Endothelial cell of umbilical vein (primary cell): ENCODE measurements around the gene C4orf17. TPM values are rescaled to one million over a fixed set of nuclear protein-coding genes. Genes with fewer than 3 reads are reported as not detected.

Source experiments
- BruUV-seq: library from RNA; stranded (reverse); fragments of 400-500 nt; replicated peaks from 2 replicates; lab custom pipeline; 2021; lab: Mats Ljungman, UMichigan
- CTCF ChIA-PET: fragments of 300-600, 350-600 bp; sonication (Branson Sonifier 250); formaldehyde crosslinking; loops from one replicate; lab custom pipeline; 2021; ENCODE audit warnings: antibody characterized with exemption, inconsistent platforms; lab: Charles Lee
- POLR2A ChIA-PET: fragments of 300-600, 350-600 bp; sonication (Branson Sonifier 250); formaldehyde crosslinking; loops from one replicate; lab custom pipeline; 2021; ENCODE audit warnings: antibody characterized with exemption, inconsistent platforms; lab: Charles Lee
- DNase-seq: peaks from one replicate; pipeline ENCODE4 v3.0.0-alpha.2; 2011; ENCODE audit warnings: low read depth, low spot score
- FAIRE-seq: peaks from 2 replicates; lab custom pipeline; 2011; peaks lifted over from hg19 to GRCh38; lab: Jason Lieb, UNC
- H2AFZ ChIP-seq: 2 replicates; pipeline ENCODE4 v1.6.0; 2012; ENCODE audit warnings: low read depth, low read length, control low read depth, inconsistent platforms
- H3K27ac ChIP-seq: 2 replicates; pipeline ENCODE4 v1.5.1; 2011; ENCODE audit warnings: low read depth, mild to moderate bottlenecking, control low read depth, low read length, moderate library complexity; ENCODE audit not compliant: insufficient read depth
- H3K27me3 ChIP-seq, 2 experiments: 2 replicates each; pipeline versions ENCODE4 v1.6.0 to v1.6.1; 2011; ENCODE audit warnings: low read length in 2 of 2, mixed read lengths in 1 of 2; ENCODE audit not compliant: control insufficient read depth in 2 of 2, insufficient read depth in 2 of 2
- H3K36me3 ChIP-seq, 2 experiments: 2 replicates in 1 of 2; 3 replicates in 1 of 2; pipeline ENCODE4 v1.5.1; 2011; ENCODE audit warnings: low read length in 2 of 2, mild to moderate bottlenecking in 1 of 2, moderate library complexity in 1 of 2; ENCODE audit not compliant: control insufficient read depth in 2 of 2, insufficient read depth in 2 of 2; ENCODE audit errors: extremely low read depth in 1 of 2
- H3K4me1 ChIP-seq: 3 replicates; pipeline ENCODE4 v1.5.1; 2011; ENCODE audit warnings: mild to moderate bottlenecking, low read length; ENCODE audit not compliant: control insufficient read depth, insufficient read depth; ENCODE audit errors: extremely low read depth
- H3K4me2 ChIP-seq: 2 replicates; pipeline ENCODE4 v1.6.1; 2011; ENCODE audit warnings: low read length, control low read depth, mixed read lengths; ENCODE audit not compliant: insufficient read depth
- H3K4me3 ChIP-seq, 3 experiments: fragments of 200-600 bp in 1 of 3; sonication (generic), shearing (Covaris generic) in 1 of 3; replicated peaks in 1 of 3; 2 replicates each; pipeline ENCODE4 v1.5.1; 2011 to 2016; ENCODE audit warnings: control low read depth in 3 of 3, low read length in 3 of 3, mild to moderate bottlenecking in 2 of 3, inconsistent platforms in 1 of 3, low read depth in 1 of 3, moderate library complexity in 1 of 3; ENCODE audit not compliant: insufficient read depth in 1 of 3
- H3K79me2 ChIP-seq: 2 replicates; pipeline ENCODE4 v1.6.0; 2012; ENCODE audit warnings: low read length, inconsistent platforms; ENCODE audit not compliant: control insufficient read depth, insufficient read depth
- H3K9ac ChIP-seq: replicated peaks from 2 replicates; pipeline ENCODE3; 2011; ENCODE audit warnings: low read length, control low read depth; ENCODE audit not compliant: insufficient read depth; ENCODE audit errors: extremely low read depth
- H3K9me1 ChIP-seq: replicated peaks from 3 replicates; pipeline ENCODE4 v1.6.0; 2011; ENCODE audit warnings: mild to moderate bottlenecking, low read length; ENCODE audit not compliant: control insufficient read depth, insufficient read depth; ENCODE audit errors: extremely low read depth
- H3K9me3 ChIP-seq: replicated peaks from 2 replicates; pipeline ENCODE4 v1.5.1; 2012; ENCODE audit warnings: low read length, inconsistent platforms; ENCODE audit not compliant: control insufficient read depth, insufficient read depth
- H4K20me1 ChIP-seq: replicated peaks from 2 replicates; pipeline ENCODE3; 2011; ENCODE audit warnings: mild to moderate bottlenecking, low read length; ENCODE audit not compliant: control insufficient read depth, insufficient read depth; ENCODE audit errors: extremely low read depth
- CTCF ChIP-seq, 2 donors: IDR thresholded peaks; 1 replicate in 1 of 2; 2 replicates in 1 of 2; pipeline ENCODE4 v1.5.1; 2011; ENCODE audit warnings: low read length in 2 of 2, mild to moderate bottlenecking in 2 of 2, moderate library complexity in 2 of 2, control low read depth in 1 of 2, inconsistent platforms in 1 of 2, low read depth in 1 of 2; ENCODE audit not compliant: insufficient read depth in 1 of 2; ENCODE audit errors: extremely low read depth in 1 of 2
- EZH2 ChIP-seq: IDR thresholded peaks from 2 replicates; pipeline ENCODE4 v1.6.1; 2012; ENCODE audit warnings: borderline replicate concordance, low read depth, mild to moderate bottlenecking, moderate library complexity, low read length, inconsistent platforms; ENCODE audit not compliant: severe bottlenecking
- FOS ChIP-seq: IDR thresholded peaks from 2 replicates; pipeline ENCODE4 v1.6.1; 2011; ENCODE audit warnings: mild to moderate bottlenecking, low read length, moderate library complexity, borderline replicate concordance; ENCODE audit not compliant: insufficient read depth
- GATA2 ChIP-seq: IDR thresholded peaks from 2 replicates; pipeline ENCODE4 v1.7.0; 2011; ENCODE audit warnings: low read depth, mild to moderate bottlenecking, moderate library complexity, mixed read lengths, low read length; ENCODE audit not compliant: insufficient read length, insufficient read depth
- JUN ChIP-seq: IDR thresholded peaks from 2 replicates; pipeline ENCODE4 v1.6.1; 2011; ENCODE audit warnings: borderline replicate concordance, low read depth; ENCODE audit not compliant: insufficient read length, insufficient read depth
- MAX ChIP-seq: IDR thresholded peaks from 2 replicates; pipeline ENCODE4 v1.6.1; 2011; ENCODE audit not compliant: insufficient read depth, insufficient read length
- MYC ChIP-seq: IDR thresholded peaks from one replicate; pipeline ENCODE4 v1.6.1; 2011; ENCODE audit warnings: mild to moderate bottlenecking, low read depth, low read length
- POLR2A ChIP-seq: IDR thresholded peaks from 2 replicates; pipeline ENCODE4 v1.6.1; 2012; ENCODE audit warnings: low read depth, mild to moderate bottlenecking, control low read depth, low read length
- POLR2AphosphoS5 ChIP-seq: IDR thresholded peaks from 2 replicates; pipeline ENCODE4 v1.6.1; 2012; ENCODE audit warnings: low read depth, mild to moderate bottlenecking, control low read depth, low read length, moderate library complexity; ENCODE audit not compliant: insufficient read depth
- dilution Hi-C: fragments of 300-500 bp; cut with MboI; formaldehyde crosslinking; loops from one replicate; pipeline ENCODE4 v1.15.0; 2019; ENCODE audit warnings: low sequenced_read_pairs; ENCODE audit not compliant: extremely low pct_ligation_motif_present
- intact Hi-C: fragments of 100-400 bp; cut with micrococcal nuclease; formaldehyde crosslinking; loops from one replicate; pipeline ENCODE4 v1.10.0; 2022
- polyA plus RNA-seq, 4 experiments: library from polyadenylated mRNA; depleted of rRNA in 3 of 4; stranded (reverse) in 3 of 4; unstranded in 1 of 4; fragments of >200 nt; gene quantifications; 2 replicates each; pipeline versions ENCODE4 v1.2.1 to v1.2.3, GENCODE V29; 2011 to 2012; ENCODE audit warnings: missing spikeins in 1 of 4
- total RNA-seq: library from RNA; stranded (reverse); gene quantifications from 2 replicates; pipeline ENCODE4 v1.2.3, GENCODE V29; 2021

The C4orf17 gene
- total and polyA plus RNA-seq, 2 donors (not counting 3 experiments of a cell fraction or from before 2014, with no cell fraction given) = not detected

GRCh38 chr4:99591757-99592156 is 80.9 kb downstream of the C4orf17 start:
- no peaks in the 10 kb centered on the region for H3K36me3 ChIP-seq
- DNase-seq (no peak), FAIRE-seq (no peak)
- H3K79me2 ChIP-seq = no peaks in the 10 kb centered on the region
- no TSS peak for BruUV-seq
- H3K4me2 ChIP-seq = no peak overlapping the region
- no peak overlapping the region for H3K9ac ChIP-seq
- intact Hi-C loops (no loop called here), dilution Hi-C loops (no loop called here)
- no peaks in the 10 kb centered on the region for H4K20me1 ChIP-seq
- H3K27me3 ChIP-seq = no peaks in the 10 kb centered on the region
- TF ChIP-seq FOS (no peak), CTCF (IDR thresholded peaks at IDR 0.05; ENCODE audit: extremely low read depth in 1 of 2, insufficient read depth in 1 of 2, low read depth in 1 of 2, low read length in 2 of 2) (no peak), POLR2AphosphoS5 (no peak), GATA2 (no peak), POLR2A (no peak), MAX (no peak), JUN (no peak), EZH2 (no peak), MYC (no peak)
- H3K9me1 ChIP-seq = no peaks in the 10 kb centered on the region
- ChIA-PET POLR2A (no interaction called here), CTCF (no interaction called here)
- H3K9me3 ChIP-seq = no peaks in the 10 kb centered on the region
- no peak overlapping the region for H3K27ac ChIP-seq
- no peaks in the 10 kb centered on the region for H3K4me1 ChIP-seq
- no peak overlapping the region for H2AFZ ChIP-seq
- H3K4me3 ChIP-seq = no peak overlapping the region

Other genes starting within 250 kb of the C4orf17 start
- gene ADH1A, start 220.0 kb upstream of the C4orf17 start, total RNA-seq = not detected in 2 replicates
- not detected in 2 replicates for gene ADH1A, start 220.0 kb upstream of the C4orf17 start, polyA plus RNA-seq
- gene ADH1B, start 189.6 kb upstream of the C4orf17 start, total RNA-seq = not detected in 2 replicates
- gene ADH1B, start 189.6 kb upstream of the C4orf17 start, polyA plus RNA-seq = not detected in 2 replicates
- not detected in 2 replicates for gene ADH1C, start 158.3 kb upstream of the C4orf17 start, total RNA-seq
- not detected in 2 replicates for gene ADH1C, start 158.3 kb upstream of the C4orf17 start, polyA plus RNA-seq
- gene ADH7, start 75.7 kb upstream of the C4orf17 start, total RNA-seq = not detected in 2 replicates
- gene ADH7, start 75.7 kb upstream of the C4orf17 start, polyA plus RNA-seq = not detected in 2 replicates
- 6.5 and 8.4 TPM in 2 replicates for gene TRMT10A, start 53.0 kb downstream of the C4orf17 start, total RNA-seq
- 1.3 and 1.7 TPM in 2 replicates for gene TRMT10A, start 53.0 kb downstream of the C4orf17 start, polyA plus RNA-seq
- not detected in 2 replicates for gene MTTP, start 63.8 kb downstream of the C4orf17 start, total RNA-seq
- gene MTTP, start 63.8 kb downstream of the C4orf17 start, polyA plus RNA-seq = not detected in 2 replicates
- gene C4orf54, start 146.8 kb downstream of the C4orf17 start, total RNA-seq = not detected in 2 replicates
- not detected in 2 replicates for gene C4orf54, start 146.8 kb downstream of the C4orf17 start, polyA plus RNA-seq